Choroid plexus epithelial cell (primary cell): ENCODE measurements around the gene TAF5L.
A peak's percentile ranks its signal among the peaks of the same experiment; 100 is the strongest.

ENCODE experiments used
- DNase-seq: peaks from one replicate; pipeline ENCODE4 v3.0.0-alpha.2; 2010; ENCODE audit warnings: low read depth
- H3K4me3 ChIP-seq: 2 replicates; pipeline ENCODE4 v1.5.1; 2011; ENCODE audit warnings: low read depth, mild to moderate bottlenecking, control low read depth, low read length, moderate library complexity
- CTCF ChIP-seq: conservative IDR thresholded peaks from 2 replicates; pipeline ENCODE4 v1.5.1; 2011; ENCODE audit warnings: low read depth, mild to moderate bottlenecking, control low read depth, inconsistent platforms, low read length, moderate library complexity

TAF5L gene

GRCh38 chr1:229625915-229626831 lies at the start of gene TAF5L, which contains the start of gene URB2:
Gene TAF5L (minus strand): TSS chr1:229626122. CDS start chr1:229614482, 11,640 bp downstream.
Gene URB2 (plus strand): TSS chr1:229626247. CDS start chr1:229627634, 1,387 bp downstream.
- TF ChIP-seq CTCF: no peak
- peak; percentile 91 for DNase-seq
- H3K4me3 ChIP-seq: peak within 1 kb of the TSS; percentile 94

GRCh38 chr1:229675396-229675795 lies 49.5 kb upstream of the TAF5L start:
- H3K4me3 ChIP-seq: no peak overlapping the region
- no peak for DNase-seq
- TF ChIP-seq CTCF: no peak

GRCh38 chr1:229674042-229674441 lies 48.1 kb upstream of the TAF5L start:
- no peak for DNase-seq
- no peak overlapping the region for H3K4me3 ChIP-seq
- TF ChIP-seq CTCF: no peak

GRCh38 chr1:229672246-229672645 lies 46.3 kb upstream of the TAF5L start:
- DNase-seq: no peak
- TF ChIP-seq CTCF: no peak
- no peak overlapping the region for H3K4me3 ChIP-seq

GRCh38 chr1:229671310-229671709 lies 45.4 kb upstream of the TAF5L start:
- no peak overlapping the region for H3K4me3 ChIP-seq
- no peak for DNase-seq
- no peak for TF ChIP-seq CTCF

- DNase-seq: peak; percentile 83
Observed at GRCh38 chr1:229669333-229669732, 43.4 kb upstream of the TAF5L start.

More at GRCh38 chr1:229669333-229669732, 43.4 kb upstream of the TAF5L start:
- H3K4me3 ChIP-seq: no peak overlapping the region
- no peak for TF ChIP-seq CTCF
